NCI-H1930 (cell line): ENCODE results near the gene TNNI2.
"Not testable (repeated sequence)": the region's sequence is repeated elsewhere in the genome, so short reads cannot be mapped to it uniquely, and the experiment has no call there.

ENCODE experiments used
- DNase-seq, 2 experiments: peaks; one replicate each; lab custom pipeline; 2025; lab: John Stamatoyannopoulos, UW

The TNNI2 gene

GRCh38 chr11:1862588-1863351, 24.0 kb downstream of the TNNI2 start:
- no peak for DNase-seq

DNA sequence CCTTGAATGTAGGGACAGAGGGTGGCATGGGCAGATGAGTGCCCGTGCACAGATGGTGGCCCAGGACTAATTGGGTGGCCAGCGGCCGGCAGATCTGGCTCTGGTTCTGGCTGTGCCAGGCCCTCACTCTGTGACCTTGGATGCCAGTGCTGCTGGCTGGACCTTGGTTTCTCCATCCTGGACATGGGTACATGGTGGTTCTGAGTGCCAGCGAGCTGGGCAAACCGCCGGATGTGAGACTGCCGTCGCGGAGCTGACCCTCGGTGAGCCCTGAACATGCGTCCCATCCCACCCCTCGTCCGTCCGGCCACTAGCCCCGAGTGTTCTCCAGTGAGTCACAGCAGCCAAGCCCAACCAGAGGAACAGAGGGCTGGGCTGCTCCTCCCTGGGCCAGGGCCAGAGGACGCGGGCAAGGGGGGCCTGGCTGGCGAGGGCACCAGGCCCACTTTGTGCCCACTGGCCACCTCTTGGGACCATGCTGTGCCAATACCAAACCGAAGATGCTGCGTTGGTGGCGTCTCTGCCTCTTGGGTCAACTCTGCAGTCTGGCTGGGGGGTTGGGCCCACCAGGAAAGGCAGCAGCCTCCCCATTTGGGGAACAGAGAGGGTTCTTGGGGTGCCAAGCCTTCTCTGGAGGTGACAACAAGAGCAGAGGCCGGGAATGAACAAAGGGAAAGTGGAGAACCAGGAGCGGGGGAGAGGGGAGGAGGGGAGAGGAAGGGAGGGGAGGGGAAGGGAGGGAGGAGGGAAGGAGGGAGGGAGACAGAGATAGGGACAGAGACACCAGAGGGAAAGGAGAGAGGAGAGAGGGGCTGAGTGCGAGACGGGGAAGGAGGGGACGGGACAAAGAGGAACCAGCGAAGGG, 24.8 kb downstream of the TNNI2 start:
- no peak for DNase-seq

GRCh38 chr11:1864231-1864630, 25.4 kb downstream of the TNNI2 start:
- no peak for DNase-seq

DNA sequence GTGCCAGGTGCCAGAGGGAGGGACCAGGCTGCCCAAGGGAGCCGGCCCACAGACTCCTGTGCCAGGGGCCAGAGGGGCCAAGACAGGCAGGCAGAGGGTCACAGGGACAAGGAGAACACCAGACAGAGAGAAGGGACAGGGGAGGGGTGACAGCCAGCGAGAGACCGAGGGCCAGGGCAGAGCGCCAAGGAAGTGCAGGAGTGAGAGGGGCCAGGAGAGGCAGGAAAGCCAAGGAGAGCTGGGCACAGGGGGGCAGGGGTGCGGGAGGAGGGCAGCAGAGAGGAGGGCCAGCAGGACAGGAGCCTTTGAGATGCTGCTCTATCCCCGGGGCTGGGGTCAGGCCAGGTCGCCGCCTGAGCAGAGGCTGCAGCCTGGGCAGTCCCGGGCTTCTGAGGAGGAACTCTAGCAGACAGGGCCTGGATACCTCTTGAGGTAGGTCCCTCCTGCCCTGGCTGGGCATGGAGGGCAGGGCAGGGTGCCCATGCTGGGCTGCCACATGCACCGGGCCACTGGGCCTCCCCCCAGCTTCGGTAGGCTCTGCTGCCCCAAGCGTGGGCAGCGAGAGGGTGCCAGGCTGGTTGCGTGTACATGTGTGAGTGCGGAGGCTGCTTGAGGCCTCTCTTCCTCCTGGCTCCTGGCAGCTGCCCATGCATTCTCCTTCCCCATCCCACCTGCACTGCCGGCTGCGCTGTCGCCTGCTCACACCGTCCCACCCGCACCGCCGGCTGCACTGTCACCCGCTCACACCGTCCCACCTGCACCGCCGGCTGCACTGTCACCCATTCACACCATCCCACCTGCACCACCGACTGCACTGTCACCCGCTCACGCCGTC, 26.3 kb downstream of the TNNI2 start:
- no peak for DNase-seq

GRCh38 chr11:1866226-1866625, 27.4 kb downstream of the TNNI2 start:
- DNase-seq: no peak

- DNase-seq: no peak
Measured at GRCh38 chr11:1866776-1867175, 28.0 kb downstream of the TNNI2 start.

- DNase-seq: no peak
Measured at GRCh38 chr11:1867381-1867780, 28.6 kb downstream of the TNNI2 start.

- DNase-seq: no peak
Measured at GRCh38 chr11:1868056-1868635, 29.4 kb downstream of the TNNI2 start.

DNA sequence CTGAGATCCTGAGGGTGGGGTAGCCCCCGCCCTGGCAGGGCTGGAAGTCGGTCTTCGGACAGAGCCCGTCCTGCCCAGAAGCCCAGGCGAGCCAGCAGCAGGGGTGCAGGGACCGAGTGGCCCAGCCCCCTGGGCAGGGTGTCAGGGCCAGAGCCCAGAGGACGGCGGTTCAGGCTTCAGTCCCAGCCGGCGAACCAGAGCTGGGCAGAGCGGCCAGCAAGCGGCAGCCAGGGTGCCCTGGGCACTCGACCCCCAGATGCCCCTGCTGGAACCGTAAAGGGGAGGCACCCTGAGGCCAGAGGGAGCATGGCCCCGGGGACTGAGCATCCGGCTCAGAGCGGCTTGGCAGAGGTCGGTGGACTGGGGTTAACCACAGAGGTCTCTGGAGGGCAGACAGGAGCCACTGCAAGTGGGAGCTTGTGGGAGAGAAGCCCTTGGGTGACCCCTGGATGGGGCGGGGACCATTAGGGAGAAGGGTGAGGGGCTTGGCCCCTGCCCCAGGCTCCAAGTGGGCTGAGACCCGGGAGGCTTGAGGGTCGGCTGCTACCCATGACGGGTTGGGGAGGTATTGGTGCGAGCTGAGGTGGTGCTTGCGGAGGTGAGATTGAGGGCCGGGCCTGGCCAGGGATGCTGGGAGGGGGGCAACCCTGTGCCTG, 30.0 kb downstream of the TNNI2 start:
- no peak for DNase-seq

DNA sequence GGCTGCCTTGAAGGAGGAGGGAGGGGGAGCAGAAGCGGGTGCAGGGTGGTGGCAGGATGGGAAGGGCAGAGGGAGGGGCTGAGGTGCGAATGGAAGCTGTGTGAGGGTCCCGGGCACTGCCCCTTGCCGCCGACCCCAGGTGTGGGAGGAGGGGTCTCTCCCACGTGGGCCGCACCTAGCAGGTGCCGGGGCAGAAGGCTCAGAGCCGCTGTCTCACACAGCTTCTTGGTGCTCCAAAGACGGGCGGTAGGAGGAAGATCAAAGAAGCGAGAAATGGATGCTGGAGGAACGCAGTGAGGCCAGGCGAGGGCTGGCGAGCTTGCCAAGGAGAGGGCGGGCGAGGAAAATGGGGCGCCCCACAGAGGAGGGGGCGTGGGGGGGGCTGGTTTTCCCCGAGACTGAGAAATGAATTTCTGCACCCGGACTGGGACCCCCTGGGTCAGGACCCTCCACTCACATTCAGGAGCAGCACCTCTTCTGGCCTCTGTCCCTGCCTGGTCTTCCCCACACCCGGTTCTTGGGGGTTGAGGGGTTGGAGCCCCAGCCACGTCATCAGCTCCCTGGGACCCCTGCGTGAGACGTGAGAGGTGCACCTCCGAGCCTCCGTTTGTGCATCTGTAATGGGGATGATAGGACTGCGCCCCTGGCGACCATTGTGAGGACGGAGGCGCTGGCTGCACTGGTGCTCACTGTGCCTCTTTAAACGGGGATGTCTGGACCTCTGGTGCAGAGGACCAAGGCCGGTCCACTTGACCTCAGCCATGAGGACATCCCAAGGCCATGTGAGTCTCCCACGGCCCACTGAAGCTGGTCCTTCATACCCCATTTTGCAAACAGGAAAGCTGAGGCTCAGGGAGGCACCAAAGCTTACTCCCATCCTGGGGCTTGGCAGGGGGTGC, 30.9 kb downstream of the TNNI2 start:
- no peak for DNase-seq

- no peak for DNase-seq
Measured at GRCh38 chr11:1870326-1870696, 31.5 kb downstream of the TNNI2 start.

DNA sequence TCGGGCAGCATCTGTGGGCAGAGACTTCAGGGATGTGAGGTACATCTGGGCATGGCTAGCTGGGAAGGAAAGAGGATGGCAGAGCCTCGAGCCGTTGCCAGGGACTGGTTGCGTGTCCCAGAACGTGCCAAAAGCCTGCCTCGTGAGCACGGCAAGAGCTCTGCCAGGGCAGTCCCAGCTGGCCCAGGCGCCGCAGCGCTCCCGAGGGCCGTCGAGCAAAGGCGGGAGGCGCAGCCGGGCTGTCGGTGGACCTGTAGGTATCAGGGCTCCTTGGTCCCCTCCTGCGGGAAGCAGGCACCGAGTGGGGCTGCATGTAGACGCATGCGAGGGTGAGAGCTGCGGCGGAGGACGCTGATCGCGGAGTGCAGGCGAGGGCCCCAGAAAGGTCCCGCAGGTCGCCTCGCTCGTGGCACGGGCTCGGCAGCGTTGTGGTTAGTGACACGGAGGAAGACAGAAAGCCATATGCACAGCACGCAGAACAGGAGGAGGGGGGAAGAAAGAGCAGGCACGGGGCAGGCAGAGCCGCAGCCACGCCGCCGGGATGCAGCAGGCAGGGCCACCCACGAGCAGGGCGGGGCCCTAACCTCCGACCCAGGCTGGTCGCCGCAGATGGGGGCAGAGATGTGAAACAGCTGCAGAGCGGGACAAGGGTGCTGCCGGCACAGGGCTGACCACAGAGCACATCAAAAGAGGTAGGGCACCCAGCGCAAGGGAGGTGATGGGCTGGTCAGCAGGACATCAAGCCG, 32.1 kb downstream of the TNNI2 start:
- DNase-seq: no peak

- no peak for DNase-seq
Measured at GRCh38 chr11:1871531-1871930, 32.8 kb downstream of the TNNI2 start.

DNA sequence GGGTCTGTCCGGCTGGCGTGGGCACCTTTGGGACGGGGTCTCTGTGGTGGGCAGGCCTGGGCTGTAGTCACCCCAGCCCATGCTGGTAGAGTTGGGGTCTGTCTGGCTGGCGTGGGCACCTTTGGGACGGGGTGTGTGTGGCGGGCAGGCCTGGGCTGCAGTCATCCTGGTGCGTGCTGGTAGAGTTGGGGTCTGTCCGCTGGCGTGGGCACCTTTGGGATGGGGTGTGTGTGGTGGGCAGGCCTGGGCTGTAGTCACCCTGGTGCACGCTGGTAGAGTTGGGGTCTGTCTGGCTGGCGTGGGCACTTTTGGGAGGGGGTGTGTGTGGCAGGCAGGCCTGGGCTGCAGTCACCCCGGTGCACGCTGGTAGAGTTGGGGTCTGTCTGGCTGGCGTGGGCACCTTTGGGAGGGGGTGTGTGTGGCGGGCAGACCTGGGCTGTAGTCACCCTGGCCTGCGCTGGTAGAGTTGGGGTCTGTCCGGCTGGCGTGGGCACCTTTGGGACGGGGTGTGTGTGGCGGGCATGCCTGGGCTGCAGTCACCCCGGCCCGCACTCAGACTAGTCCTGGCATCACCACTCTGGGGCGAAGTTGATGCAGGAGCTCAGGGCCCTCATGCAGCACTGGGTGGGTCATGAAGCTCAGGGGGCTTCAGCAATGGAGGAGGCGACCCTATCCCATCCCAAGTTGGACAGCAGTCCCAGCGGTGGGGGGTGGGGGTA, 33.6 kb downstream of the TNNI2 start:
- DNase-seq: no peak

- DNase-seq: no peak
Measured at GRCh38 chr11:1873048-1873812, 34.4 kb downstream of the TNNI2 start.

- not testable (repeated sequence) for DNase-seq
Measured at GRCh38 chr11:1873813-1874150, 35.0 kb downstream of the TNNI2 start.

GRCh38 chr11:1874441-1875092, 35.8 kb downstream of the TNNI2 start:
- not testable (repeated sequence) for DNase-seq
